ENCODE results near the gene KDM4B.

Gene KDM4B

DNA sequence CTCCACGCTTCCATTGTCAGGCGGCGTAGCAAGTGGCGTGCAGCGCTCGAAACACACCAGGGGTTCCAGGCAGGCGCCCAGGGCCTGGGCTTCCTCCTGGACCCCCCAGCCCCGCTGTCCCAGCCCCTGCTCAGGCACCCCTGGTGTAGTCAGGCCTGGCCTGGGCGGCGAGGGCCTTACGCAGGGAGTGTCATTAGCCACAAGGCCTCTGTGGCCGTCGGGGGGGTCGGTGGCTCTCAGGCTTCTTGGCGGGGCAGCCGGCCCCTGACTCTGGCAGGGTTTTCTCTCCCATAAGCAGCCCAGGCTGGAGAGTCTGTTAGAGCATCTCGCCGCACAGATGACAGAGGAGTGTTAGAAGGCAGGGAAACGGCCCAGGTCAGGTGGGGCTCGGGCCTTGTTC lies 116.7 kb downstream of the KDM4B start:
- no peak overlapping the region for H3K27ac ChIP-seq (ENCODE audit: low read depth, low read length)
- TF ChIP-seq, protein P1, sequence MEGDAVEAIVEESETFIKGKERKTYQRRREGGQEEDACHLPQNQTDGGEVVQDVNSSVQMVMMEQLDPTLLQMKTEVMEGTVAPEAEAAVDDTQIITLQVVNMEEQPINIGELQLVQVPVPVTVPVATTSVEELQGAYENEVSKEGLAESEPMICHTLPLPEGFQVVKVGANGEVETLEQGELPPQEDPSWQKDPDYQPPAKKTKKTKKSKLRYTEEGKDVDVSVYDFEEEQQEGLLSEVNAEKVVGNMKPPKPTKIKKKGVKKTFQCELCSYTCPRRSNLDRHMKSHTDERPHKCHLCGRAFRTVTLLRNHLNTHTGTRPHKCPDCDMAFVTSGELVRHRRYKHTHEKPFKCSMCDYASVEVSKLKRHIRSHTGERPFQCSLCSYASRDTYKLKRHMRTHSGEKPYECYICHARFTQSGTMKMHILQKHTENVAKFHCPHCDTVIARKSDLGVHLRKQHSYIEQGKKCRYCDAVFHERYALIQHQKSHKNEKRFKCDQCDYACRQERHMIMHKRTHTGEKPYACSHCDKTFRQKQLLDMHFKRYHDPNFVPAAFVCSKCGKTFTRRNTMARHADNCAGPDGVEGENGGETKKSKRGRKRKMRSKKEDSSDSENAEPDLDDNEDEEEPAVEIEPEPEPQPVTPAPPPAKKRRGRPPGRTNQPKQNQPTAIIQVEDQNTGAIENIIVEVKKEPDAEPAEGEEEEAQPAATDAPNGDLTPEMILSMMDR (IDR thresholded peaks at IDR 0.05; ENCODE audit: low read depth, low read length, poor library complexity, severe bottlenecking), result no peak
- no peak for TF ChIP-seq EZH2phosphoT487 (IDR thresholded peaks at IDR 0.05; ENCODE audit: borderline replicate concordance, low read length)
- H3K27me3 ChIP-seq (ENCODE audit: control insufficient read depth, low read length), result no peaks in the 10 kb centered on the region
- no peaks in the 10 kb centered on the region for H3F3A ChIP-seq (ENCODE audit: control insufficient read depth, insufficient read depth)
- H3K4me2 ChIP-seq (ENCODE audit: low read length), result no peak overlapping the region
- no peaks in the 10 kb centered on the region for H4K20me1 ChIP-seq (ENCODE audit: control insufficient read depth, insufficient read depth, low read depth, low read length)
- no peaks in the 10 kb centered on the region for H3K9me3 ChIP-seq (ENCODE audit: control insufficient read depth, insufficient read depth, low read length)
- no peaks in the 10 kb centered on the region for H3K9me2 ChIP-seq (replicated peaks; ENCODE audit: control insufficient read depth, low read length)
- no peaks in the 10 kb centered on the region for H3K36me3 ChIP-seq (ENCODE audit: control insufficient read depth, low read length)
- H3K4me1 ChIP-seq (ENCODE audit: control insufficient read depth, low read length), result no peaks in the 10 kb centered on the region
- H3K79me2 ChIP-seq (ENCODE audit: control insufficient read depth, low read length), result no peaks in the 10 kb centered on the region
- no peak overlapping the region for H3K4me3 ChIP-seq (ENCODE audit: low read length)

DNA sequence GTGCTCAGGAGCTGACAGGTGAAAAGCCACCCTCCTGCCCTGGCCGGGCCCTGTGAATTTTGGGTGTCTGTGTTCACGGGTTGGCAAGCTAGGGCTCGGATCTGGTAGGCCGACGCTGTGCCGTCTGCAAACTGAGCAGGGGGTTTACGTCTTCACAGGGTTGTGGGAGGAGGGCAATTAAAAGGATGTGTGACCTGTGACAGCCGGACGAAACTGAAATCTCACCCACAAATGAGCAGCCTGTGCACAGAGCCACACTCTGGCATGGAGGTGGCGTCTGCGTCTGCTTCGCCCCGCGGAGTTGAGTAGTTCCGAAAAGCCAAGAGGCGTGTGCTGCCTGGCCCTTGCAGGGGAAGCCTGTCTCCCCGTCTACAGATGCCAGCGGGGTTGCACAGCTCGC lies 117.3 kb downstream of the KDM4B start:
- no peaks in the 10 kb centered on the region for H4K20me1 ChIP-seq (ENCODE audit: control insufficient read depth, insufficient read depth, low read depth, low read length)
- no peaks in the 10 kb centered on the region for H3K79me2 ChIP-seq (ENCODE audit: control insufficient read depth, low read length)
- H3K27me3 ChIP-seq (ENCODE audit: control insufficient read depth, low read length), result no peaks in the 10 kb centered on the region
- H3K36me3 ChIP-seq (ENCODE audit: control insufficient read depth, low read length), result no peaks in the 10 kb centered on the region
- no peaks in the 10 kb centered on the region for H3K9me3 ChIP-seq (ENCODE audit: control insufficient read depth, insufficient read depth, low read length)
- no peak overlapping the region for H3K4me3 ChIP-seq (ENCODE audit: low read length)
- H3K4me2 ChIP-seq (ENCODE audit: low read length), result no peak overlapping the region
- no peaks in the 10 kb centered on the region for H3K4me1 ChIP-seq (ENCODE audit: control insufficient read depth, low read length)
- no peak overlapping the region for H3K27ac ChIP-seq (ENCODE audit: low read depth, low read length)
- no peaks in the 10 kb centered on the region for H3F3A ChIP-seq (ENCODE audit: control insufficient read depth, insufficient read depth)
- no peak for TF ChIP-seq EZH2phosphoT487 (IDR thresholded peaks at IDR 0.05; ENCODE audit: borderline replicate concordance, low read length)
- TF ChIP-seq, protein P1 (IDR thresholded peaks at IDR 0.05; ENCODE audit: low read depth, low read length, poor library complexity, severe bottlenecking), result no peak
- no peaks in the 10 kb centered on the region for H3K9me2 ChIP-seq (replicated peaks; ENCODE audit: control insufficient read depth, low read length)

DNA sequence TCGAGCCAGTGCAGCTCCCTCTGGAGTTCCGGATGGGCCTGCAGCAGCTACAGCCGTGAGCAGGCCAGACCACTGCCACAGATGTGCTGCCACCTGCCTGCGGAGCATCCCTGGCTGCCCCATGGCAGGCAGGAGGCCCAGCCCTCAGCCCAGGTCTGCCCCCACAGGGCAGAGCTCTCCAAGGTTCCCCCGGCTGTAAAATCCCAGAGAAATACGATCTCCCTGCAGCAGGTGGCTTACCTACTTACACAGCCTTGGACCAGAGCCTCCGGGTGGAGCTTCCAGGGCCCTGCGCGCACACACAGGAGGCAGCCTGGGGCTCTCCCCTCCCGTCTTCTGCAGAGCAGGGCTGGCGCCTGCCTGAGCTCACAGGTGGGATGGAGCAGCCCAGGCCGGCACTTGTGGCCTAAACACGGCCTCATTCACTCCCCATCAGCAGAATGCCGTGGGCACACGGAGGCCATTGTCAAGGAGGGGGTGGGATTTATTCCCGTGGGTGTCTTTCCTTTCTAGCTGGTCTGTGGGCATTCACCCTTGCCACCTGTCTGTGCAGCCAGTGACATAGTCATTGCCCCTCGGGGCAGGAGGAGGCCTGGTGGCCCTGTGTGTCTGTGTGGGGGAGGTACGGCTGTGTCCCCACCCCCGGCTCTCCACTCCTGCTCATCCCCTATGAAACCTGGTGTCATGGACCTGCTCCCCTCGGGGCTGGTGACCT lies 118.0 kb downstream of the KDM4B start:
- no peak overlapping the region for H3K4me3 ChIP-seq (ENCODE audit: low read length)
- no peaks in the 10 kb centered on the region for H3K79me2 ChIP-seq (ENCODE audit: control insufficient read depth, low read length)
- no peaks in the 10 kb centered on the region for H3K9me3 ChIP-seq (ENCODE audit: control insufficient read depth, insufficient read depth, low read length)
- H3K36me3 ChIP-seq (ENCODE audit: control insufficient read depth, low read length), result no peaks in the 10 kb centered on the region
- no peak for TF ChIP-seq EZH2phosphoT487 (IDR thresholded peaks at IDR 0.05; ENCODE audit: borderline replicate concordance, low read length)
- TF ChIP-seq, protein P1 (IDR thresholded peaks at IDR 0.05; ENCODE audit: low read depth, low read length, poor library complexity, severe bottlenecking), result no peak
- no peak overlapping the region for H3K4me2 ChIP-seq (ENCODE audit: low read length)
- no peaks in the 10 kb centered on the region for H3K27me3 ChIP-seq (ENCODE audit: control insufficient read depth, low read length)
- H3F3A ChIP-seq (ENCODE audit: control insufficient read depth, insufficient read depth), result no peaks in the 10 kb centered on the region
- H3K27ac ChIP-seq (ENCODE audit: low read depth, low read length), result no peak overlapping the region
- H3K4me1 ChIP-seq (ENCODE audit: control insufficient read depth, low read length), result no peaks in the 10 kb centered on the region
- no peaks in the 10 kb centered on the region for H4K20me1 ChIP-seq (ENCODE audit: control insufficient read depth, insufficient read depth, low read depth, low read length)
- H3K9me2 ChIP-seq (replicated peaks; ENCODE audit: control insufficient read depth, low read length), result no peaks in the 10 kb centered on the region
